ENCODE results near the gene GATA2. TPM values are rescaled to one million over a fixed set of nuclear protein-coding genes. Genes with fewer than 3 reads are reported as not detected.

Gene GATA2
- total RNA-seq, 1 experiment from 2014 or later, result 1.8 TPM

GRCh38 chr3:128504533-128504915 lies 11.5 kb upstream of the GATA2 start:
- no peak for DNase-seq (ENCODE audit: low read depth, low spot score)

DNA sequence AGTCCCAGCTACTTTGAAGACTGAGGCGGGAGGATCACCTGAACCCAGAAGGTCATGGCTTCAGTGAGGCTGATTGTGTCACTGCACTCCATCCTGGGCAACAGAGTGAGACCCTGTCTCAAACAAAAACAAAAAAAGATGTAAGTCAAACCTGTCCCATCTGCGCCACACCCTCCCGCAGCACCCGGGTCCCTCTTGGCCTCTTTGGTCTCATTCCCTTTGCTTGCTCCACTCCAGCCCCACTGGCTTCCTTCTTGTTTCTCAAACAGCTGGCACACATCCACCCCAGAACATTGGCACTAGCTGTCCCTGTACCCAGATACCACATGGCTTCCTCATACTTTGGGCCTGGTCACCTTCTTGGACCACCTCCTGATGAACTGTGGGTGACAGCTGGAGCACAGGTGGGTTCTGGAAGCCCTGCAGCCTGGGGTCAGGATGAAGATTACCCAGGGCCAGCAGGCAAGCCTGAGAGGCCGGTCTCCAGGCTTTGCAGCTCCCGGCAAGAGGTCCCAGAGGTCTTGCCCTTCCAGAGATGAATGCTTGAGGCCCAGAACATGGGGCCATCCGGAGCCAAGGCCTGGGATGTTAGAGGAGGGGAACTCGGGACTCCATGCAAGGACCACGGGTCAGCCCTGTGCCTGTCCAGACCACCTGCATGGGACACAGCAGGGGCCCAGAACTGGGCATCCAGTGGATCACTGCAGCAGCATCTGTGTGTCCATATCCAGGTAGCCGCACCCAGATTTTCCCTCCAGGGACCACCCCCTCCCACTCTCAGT lies 10.9 kb upstream of the GATA2 start:
- in situ Hi-C loops (cut with HindIII; ENCODE audit: low pct_unique_long_range_greater_than_20kb, low sequenced_read_pairs), result no loop called here

More at GRCh38 chr3:128504533-128504915, 11.5 kb upstream of the GATA2 start:
- in situ Hi-C loops (cut with HindIII; ENCODE audit: low pct_unique_long_range_greater_than_20kb, low sequenced_read_pairs), result no loop called here

DNA sequence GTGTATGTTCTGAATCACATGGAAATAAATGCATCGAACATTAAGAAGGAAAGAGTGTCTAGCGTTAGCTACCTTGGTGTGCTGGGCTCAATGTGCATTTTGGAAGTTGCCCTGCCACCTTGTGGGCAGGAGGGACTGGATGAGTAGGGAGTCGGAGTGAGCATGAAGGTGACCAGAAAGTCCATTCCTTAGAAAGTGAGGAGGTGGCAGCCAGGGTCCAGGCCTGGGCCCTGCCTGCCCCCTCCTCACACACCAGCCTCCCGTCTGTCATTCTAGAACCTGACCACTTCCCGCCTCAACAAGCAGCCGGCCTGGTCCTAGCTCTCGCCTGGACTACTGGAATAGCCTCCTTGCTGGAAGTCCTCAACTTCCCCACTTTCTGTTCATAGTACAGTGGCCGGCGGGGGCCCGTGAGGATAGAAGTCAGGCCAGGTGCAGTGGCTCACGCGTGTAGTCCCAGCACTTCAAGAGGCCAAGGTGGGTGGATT lies 10.2 kb upstream of the GATA2 start:
- DNase-seq (ENCODE audit: low read depth, low spot score), result peak; percentile 60
- in situ Hi-C loops (cut with HindIII; ENCODE audit: low pct_unique_long_range_greater_than_20kb, low sequenced_read_pairs), result no loop called here

More for the DNA sequence above, 10.9 kb upstream of the GATA2 start:
- no peak for DNase-seq (ENCODE audit: low read depth, low spot score)

DNA sequence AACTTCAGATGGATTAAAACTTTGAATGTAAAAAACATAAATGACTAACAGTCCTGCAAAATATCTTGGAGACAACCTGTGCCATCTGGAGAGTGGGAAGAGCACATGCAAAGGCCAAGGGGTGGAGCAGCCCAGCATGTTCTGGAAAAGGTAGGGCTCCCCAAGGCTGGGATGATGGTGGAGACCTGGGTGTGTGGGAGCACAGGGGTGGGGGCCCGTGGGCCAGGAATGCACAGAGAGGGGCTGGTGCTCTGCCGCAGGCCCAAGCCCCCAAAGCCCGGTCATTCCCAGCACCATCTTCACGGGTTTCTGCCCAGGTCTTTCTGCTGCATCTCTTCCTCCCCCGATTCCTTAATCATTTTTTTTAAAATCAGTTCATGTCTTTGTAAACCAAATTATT lies 9.7 kb upstream of the GATA2 start:
- in situ Hi-C loops (cut with HindIII; ENCODE audit: low pct_unique_long_range_greater_than_20kb, low sequenced_read_pairs), result no loop called here
- DNase-seq (ENCODE audit: low read depth, low spot score), result no peak

GRCh38 chr3:128501431-128501830 lies 8.4 kb upstream of the GATA2 start:
- in situ Hi-C loops (cut with HindIII; ENCODE audit: low pct_unique_long_range_greater_than_20kb, low sequenced_read_pairs), result no loop called here

DNA sequence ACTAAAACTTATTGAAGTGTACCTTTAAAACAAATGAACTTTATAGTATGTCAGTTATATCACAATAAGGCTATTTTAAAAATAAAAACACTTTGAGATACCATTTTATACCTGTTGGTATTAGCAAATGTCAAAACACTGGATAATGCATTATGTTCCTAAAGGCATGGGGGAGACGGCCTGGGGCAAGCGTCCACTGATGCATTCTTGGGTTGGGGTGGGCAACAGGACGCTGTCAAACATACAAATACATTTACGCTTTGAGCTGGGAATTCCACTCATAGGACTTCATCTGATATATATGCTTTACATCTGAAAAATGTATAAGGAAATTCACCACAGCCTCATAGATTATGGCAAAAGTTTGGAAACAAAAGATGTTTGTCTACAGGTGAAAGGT lies 7.6 kb upstream of the GATA2 start:
- in situ Hi-C loops (cut with HindIII; ENCODE audit: low pct_unique_long_range_greater_than_20kb, low sequenced_read_pairs), result no loop called here
- no peak for DNase-seq (ENCODE audit: low read depth, low spot score)

More at GRCh38 chr3:128501431-128501830, 8.4 kb upstream of the GATA2 start:
- DNase-seq (ENCODE audit: low read depth, low spot score), result no peak

GRCh38 chr3:128499724-128500275 lies 6.8 kb upstream of the GATA2 start:
- DNase-seq (ENCODE audit: low read depth, low spot score), result no peak
- in situ Hi-C loops (cut with HindIII; ENCODE audit: low pct_unique_long_range_greater_than_20kb, low sequenced_read_pairs), result no loop called here

DNA sequence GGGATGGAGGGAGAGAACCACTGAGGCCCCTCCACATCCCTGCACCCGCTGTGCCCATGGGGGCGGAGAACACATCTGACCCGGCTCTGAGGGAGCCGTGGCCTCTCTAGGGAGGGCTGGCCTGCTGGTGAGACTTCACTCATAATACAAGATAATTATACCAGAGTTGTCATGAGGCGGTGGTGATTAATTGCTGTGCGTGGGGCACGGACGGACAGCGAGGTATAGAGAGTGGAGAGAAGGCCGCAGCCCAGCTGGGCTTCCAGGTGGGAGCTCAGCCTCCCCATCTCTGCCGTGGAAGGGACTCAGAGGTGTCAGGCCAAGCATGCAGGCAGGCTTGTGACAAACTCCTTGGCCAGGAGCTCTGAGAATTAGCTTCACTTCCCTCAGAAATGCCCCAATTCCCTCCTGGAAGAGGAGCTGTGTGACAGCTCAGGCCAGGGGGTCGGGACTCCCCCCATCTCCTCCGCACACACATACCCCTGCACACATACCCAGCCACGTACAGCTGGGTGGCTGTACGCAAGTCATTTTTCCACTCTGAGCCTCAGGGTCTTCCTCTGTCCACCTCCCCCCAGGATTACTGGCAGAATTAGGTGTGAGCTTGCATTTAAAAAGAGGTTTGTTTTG lies 6.0 kb upstream of the GATA2 start:
- DNase-seq (ENCODE audit: low read depth, low spot score), result no peak
- in situ Hi-C loops (cut with HindIII; ENCODE audit: low pct_unique_long_range_greater_than_20kb, low sequenced_read_pairs), result no loop called here

GRCh38 chr3:128498127-128498626 lies 5.2 kb upstream of the GATA2 start:
- DNase-seq (ENCODE audit: low read depth, low spot score), result no peak
- in situ Hi-C loops (cut with HindIII; ENCODE audit: low pct_unique_long_range_greater_than_20kb, low sequenced_read_pairs), result no loop called here

DNA sequence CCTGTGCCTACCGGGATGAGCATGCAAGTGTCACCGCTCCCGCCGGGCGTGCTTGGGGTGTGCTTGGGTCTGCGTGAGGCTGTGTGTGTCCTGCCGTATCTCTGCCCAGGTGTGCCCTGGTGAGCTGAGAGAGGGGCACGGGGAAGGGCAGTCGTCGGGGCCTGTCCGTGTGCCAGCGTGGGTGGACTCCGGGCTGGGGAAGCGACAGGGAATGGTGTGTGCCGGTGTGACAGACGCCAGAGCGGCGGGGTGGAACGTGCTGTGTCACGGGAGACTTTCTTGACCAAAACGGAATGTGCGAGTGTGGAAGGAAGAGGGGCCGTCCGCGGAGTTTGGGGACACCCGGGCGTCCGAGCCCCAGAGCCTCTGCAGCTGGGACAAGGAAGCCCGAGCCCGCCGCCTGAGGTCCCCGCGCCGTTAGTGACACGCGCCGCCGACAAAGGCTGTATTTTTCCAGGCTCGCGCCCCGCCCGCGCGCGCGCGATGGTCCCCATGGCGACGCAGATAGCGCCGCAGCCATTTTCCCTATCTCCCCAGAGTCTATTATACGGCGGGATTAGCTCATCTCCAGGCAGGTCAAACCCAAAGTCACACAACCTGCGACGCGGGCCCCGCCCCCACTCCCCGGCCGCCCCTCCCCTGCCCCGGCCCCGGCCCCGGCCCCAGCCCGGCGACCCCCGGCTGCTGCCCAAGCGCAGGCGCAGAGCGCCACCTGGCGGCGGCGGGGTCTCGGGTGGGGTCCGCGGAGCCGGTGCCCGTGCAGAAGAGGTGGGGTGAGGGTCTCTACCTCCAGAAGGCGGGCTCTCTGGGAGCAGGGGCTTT lies 4.5 kb upstream of the GATA2 start:
- peak; percentile 50 for DNase-seq (ENCODE audit: low read depth, low spot score)
- in situ Hi-C loops (cut with HindIII; ENCODE audit: low pct_unique_long_range_greater_than_20kb, low sequenced_read_pairs), result no loop called here

GRCh38 chr3:128496602-128497304 lies 3.8 kb upstream of the GATA2 start:
- in situ Hi-C loops (cut with HindIII; ENCODE audit: low pct_unique_long_range_greater_than_20kb, low sequenced_read_pairs), result no loop called here
- no peak for DNase-seq (ENCODE audit: low read depth, low spot score)

DNA sequence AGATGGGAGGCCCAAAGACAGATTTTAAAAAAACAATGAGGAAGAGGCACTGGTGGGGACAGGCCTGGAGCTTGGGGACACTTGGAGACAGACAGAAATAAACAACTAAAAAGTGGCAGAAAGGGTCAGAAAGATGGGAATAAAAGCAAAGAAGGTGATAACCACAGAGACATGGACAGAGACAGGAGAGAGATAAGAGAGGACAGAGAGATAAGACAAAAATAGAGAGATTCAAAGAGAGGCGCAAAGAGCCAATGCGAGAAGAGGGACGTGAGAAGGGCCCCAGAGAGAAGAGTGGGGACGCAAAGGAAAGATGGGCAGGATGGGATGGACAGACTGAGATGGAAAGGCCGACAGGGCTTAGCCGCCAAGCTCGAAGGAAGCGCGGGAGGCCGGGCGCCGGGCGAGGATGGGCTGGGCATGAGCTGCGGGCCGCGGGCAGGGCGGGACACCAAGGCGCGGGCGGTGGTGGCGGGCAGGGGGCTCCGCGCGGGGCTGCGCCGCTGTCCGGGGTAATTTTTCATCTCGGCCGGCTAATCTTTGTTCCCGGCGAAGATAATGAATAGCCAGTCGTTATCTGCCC lies 3.1 kb upstream of the GATA2 start:
- DNase-seq (ENCODE audit: low read depth, low spot score), result no peak
- in situ Hi-C loops (cut with HindIII; ENCODE audit: low pct_unique_long_range_greater_than_20kb, low sequenced_read_pairs), result no loop called here

GRCh38 chr3:128495435-128495970 lies 2.5 kb upstream of the GATA2 start:
- no peak for DNase-seq (ENCODE audit: low read depth, low spot score)
- in situ Hi-C loops (cut with HindIII; ENCODE audit: low pct_unique_long_range_greater_than_20kb, low sequenced_read_pairs), result no loop called here

DNA sequence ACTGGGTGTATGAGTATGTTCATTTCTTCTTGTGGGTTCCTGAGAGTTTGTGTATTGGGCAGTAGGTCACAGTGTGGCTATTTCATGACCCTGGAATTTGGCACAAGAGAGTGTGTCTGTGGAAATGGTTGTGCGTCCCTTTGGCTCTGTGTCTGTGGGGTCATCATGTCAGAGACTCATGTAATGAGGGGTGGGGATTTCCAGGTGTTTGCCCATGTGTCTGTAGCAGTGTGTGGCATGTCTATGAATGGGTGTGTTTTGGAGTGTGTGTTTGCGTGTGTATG lies 1.3 kb upstream of the GATA2 start:
- DNase-seq (ENCODE audit: low read depth, low spot score), result no peak
- in situ Hi-C loops (cut with HindIII; ENCODE audit: low pct_unique_long_range_greater_than_20kb, low sequenced_read_pairs), result no loop called here

- DNase-seq (ENCODE audit: low read depth, low spot score), result no peak
- in situ Hi-C loops (cut with HindIII; ENCODE audit: low pct_unique_long_range_greater_than_20kb, low sequenced_read_pairs), result no loop called here
Observed at GRCh38 chr3:128493570-128494366, 767 bp upstream of the GATA2 start.

GRCh38 chr3:128491941-128492670 lies 895 bp downstream of the GATA2 start:
- in situ Hi-C loops (cut with HindIII; ENCODE audit: low pct_unique_long_range_greater_than_20kb, low sequenced_read_pairs), result no loop called here
- DNase-seq (ENCODE audit: low read depth, low spot score), result no peak

Measured in SK-MEL-5 (cell line).